GM12878 (cell line): ENCODE data around the gene KAT2A. TPM values are rescaled to one million over a fixed set of nuclear protein-coding genes. Genes with fewer than 3 reads are reported as not detected.

Source experiments
- BCL3 ChIP-seq: IDR thresholded peaks from 2 replicates; pipeline ENCODE4 v1.6.1; 2011; ENCODE audit warnings: borderline replicate concordance, low read depth, mild to moderate bottlenecking, moderate library complexity, low read length; ENCODE audit not compliant: insufficient read depth, poor library complexity, severe bottlenecking
- BCLAF1 ChIP-seq: fragments of 450-650 bp; IDR thresholded peaks from 2 replicates; pipeline ENCODE4 v1.6.1; 2017; ENCODE audit warnings: antibody characterized with exemption, mild to moderate bottlenecking, moderate library complexity
- E2F8 ChIP-seq: fragments of 450-650 bp; IDR thresholded peaks from 2 replicates; pipeline ENCODE4 v1.6.1; 2018; ENCODE audit warnings: mild to moderate bottlenecking, low read depth, moderate library complexity; ENCODE audit not compliant: partially characterized antibody
- NBN ChIP-seq: fragments of 450-650 bp; IDR thresholded peaks from 2 replicates; pipeline ENCODE4 v1.6.1; 2016
- NFYA ChIP-seq: IDR thresholded peaks from 2 replicates; pipeline ENCODE4 v1.6.1; 2011; ENCODE audit warnings: low read depth, mild to moderate bottlenecking, low read length, improper control_type of control experiment, borderline replicate concordance
- NR2F1 ChIP-seq: fragments of 450-650 bp; conservative IDR thresholded peaks from 2 replicates; pipeline ENCODE4 v1.6.1; 2017; ENCODE audit warnings: mild to moderate bottlenecking
- POU2F2 ChIP-seq: IDR thresholded peaks from 3 replicates; pipeline ENCODE4 v1.6.1; 2011; ENCODE audit warnings: low read depth, mild to moderate bottlenecking, low read length, borderline replicate concordance
- SMC3 ChIP-seq: IDR thresholded peaks from 2 replicates; pipeline ENCODE4 v1.6.1; 2011; ENCODE audit warnings: low read length, improper control_type of control experiment, borderline replicate concordance
- YBX1 ChIP-seq: fragments of 450-650 bp; IDR thresholded peaks from 2 replicates; pipeline ENCODE4 v1.6.1; 2016; ENCODE audit warnings: antibody characterized with exemption
- ZNF687 ChIP-seq: fragments of 450-650 bp; IDR thresholded peaks from 2 replicates; pipeline ENCODE4 v1.6.1; 2017; ENCODE audit warnings: mild to moderate bottlenecking, moderate library complexity
- polyA plus RNA-seq, 11 experiments: library from polyadenylated mRNA; depleted of rRNA in 4 of 11; unstranded in 6 of 11; stranded (reverse) in 5 of 11; fragments of >200 nt; fragmentation: Nextera tagmentation in 4 of 11; fragmentation: Illumina TruSeq in 1 of 11; extraction: Ambion mirVana in 4 of 11; extraction: Trizol in 1 of 11; gene quantifications; 1 replicate in 1 of 11; 2 replicates in 10 of 11; pipeline versions ENCODE4 v1.2.1 to v1.2.3, GENCODE V29; 2011 to 2016; ENCODE audit warnings: inconsistent platforms in 2 of 11, missing spikeins in 2 of 11, low read depth in 1 of 11
- total RNA-seq, 4 experiments: library from RNA; depleted of rRNA in 3 of 4; stranded (reverse); fragments of >200 nt in 3 of 4; fragmentation: Illumina TruSeq in 1 of 4; extraction: Trizol in 1 of 4; gene quantifications; 2 replicates each; pipeline versions ENCODE4 v1.2.1 to v1.2.3, GENCODE V29; 2013 to 2021
- TF ChIP-seq, protein P1 (sequence below): fragments of 450-650 bp; IDR thresholded peaks from 2 replicates; pipeline ENCODE4 v1.6.1; 2016; ENCODE audit warnings: mild to moderate bottlenecking, moderate library complexity, borderline replicate concordance

Gene KAT2A
- total and polyA plus RNA-seq, 10 of the 15 experiments (the other 5 are each of a cell fraction or from before 2014, with no cell fraction given) = 0.85 to 47.5 (median 14.6) TPM

- TF ChIP-seq, protein P1, sequence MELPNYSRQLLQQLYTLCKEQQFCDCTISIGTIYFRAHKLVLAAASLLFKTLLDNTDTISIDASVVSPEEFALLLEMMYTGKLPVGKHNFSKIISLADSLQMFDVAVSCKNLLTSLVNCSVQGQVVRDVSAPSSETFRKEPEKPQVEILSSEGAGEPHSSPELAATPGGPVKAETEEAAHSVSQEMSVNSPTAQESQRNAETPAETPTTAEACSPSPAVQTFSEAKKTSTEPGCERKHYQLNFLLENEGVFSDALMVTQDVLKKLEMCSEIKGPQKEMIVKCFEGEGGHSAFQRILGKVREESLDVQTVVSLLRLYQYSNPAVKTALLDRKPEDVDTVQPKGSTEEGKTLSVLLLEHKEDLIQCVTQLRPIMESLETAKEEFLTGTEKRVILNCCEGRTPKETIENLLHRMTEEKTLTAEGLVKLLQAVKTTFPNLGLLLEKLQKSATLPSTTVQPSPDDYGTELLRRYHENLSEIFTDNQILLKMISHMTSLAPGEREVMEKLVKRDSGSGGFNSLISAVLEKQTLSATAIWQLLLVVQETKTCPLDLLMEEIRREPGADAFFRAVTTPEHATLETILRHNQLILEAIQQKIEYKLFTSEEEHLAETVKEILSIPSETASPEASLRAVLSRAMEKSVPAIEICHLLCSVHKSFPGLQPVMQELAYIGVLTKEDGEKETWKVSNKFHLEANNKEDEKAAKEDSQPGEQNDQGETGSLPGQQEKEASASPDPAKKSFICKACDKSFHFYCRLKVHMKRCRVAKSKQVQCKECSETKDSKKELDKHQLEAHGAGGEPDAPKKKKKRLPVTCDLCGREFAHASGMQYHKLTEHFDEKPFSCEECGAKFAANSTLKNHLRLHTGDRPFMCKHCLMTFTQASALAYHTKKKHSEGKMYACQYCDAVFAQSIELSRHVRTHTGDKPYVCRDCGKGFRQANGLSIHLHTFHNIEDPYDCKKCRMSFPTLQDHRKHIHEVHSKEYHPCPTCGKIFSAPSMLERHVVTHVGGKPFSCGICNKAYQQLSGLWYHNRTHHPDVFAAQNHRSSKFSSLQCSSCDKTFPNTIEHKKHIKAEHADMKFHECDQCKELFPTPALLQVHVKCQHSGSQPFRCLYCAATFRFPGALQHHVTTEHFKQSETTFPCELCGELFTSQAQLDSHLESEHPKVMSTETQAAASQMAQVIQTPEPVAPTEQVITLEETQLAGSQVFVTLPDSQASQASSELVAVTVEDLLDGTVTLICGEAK = no peak
- TF ChIP-seq E2F8 (no peak), NFYA (no peak), NR2F1 (no peak), SMC3 (no peak), ZNF687 (no peak), POU2F2 (no peak), NBN (no peak), BCL3 (no peak), BCLAF1 (no peak), YBX1 (no peak)
Measured at GRCh38 chr17:42092939-42093338, 28.2 kb downstream of the KAT2A start (continued).
